Activated CD4-positive, alpha-beta T cell treated with anti-CD3 and anti-CD28 coated beads, Interleukin-2, amount 10 ng/mL, durations not matched to agents 7 days and 5 days (primary cell): Measurements from ENCODE around the gene SALL1. TPM values are rescaled to one million over a fixed set of nuclear protein-coding genes. Genes with fewer than 3 reads are reported as not detected.

Experiments
- CTCF ChIA-PET: fragments of 350-600 bp; sonication (Branson Sonifier 250); formaldehyde crosslinking; loops from one replicate; lab custom pipeline; 2021; ENCODE audit warnings: antibody characterized with exemption; lab: Charles Lee
- POLR2A ChIA-PET: fragments of 350-600 bp; sonication (Branson Sonifier 250); formaldehyde crosslinking; loops from one replicate; lab custom pipeline; 2021; ENCODE audit warnings: antibody characterized with exemption; lab: Charles Lee
- DNase-seq: peaks from one replicate; pipeline ENCODE4 v3.0.0-alpha.2; 2020
- H3K27ac Mint-ChIP-seq: one replicate; pipeline ENCODE4 v1.8.0; 2021; ENCODE audit warnings: mild to moderate bottlenecking, moderate library complexity, mixed read lengths
- H3K27me3 Mint-ChIP-seq: one replicate; pipeline ENCODE4 v1.8.0; 2021; ENCODE audit warnings: mixed read lengths
- H3K36me3 Mint-ChIP-seq: one replicate; pipeline ENCODE4 v1.8.0; 2021; ENCODE audit warnings: low read depth, mixed read lengths
- H3K4me1 Mint-ChIP-seq: one replicate; pipeline ENCODE4 v1.8.0; 2021; ENCODE audit warnings: mixed read lengths
- H3K4me3 Mint-ChIP-seq: one replicate; pipeline ENCODE4 v1.8.0; 2021; ENCODE audit warnings: mild to moderate bottlenecking, moderate library complexity, mixed read lengths
- H3K9me3 Mint-ChIP-seq: one replicate; pipeline ENCODE4 v1.8.0; 2021; ENCODE audit warnings: mixed read lengths
- total RNA-seq, 2 experiments: library from RNA; stranded (reverse); gene quantifications; one replicate each; pipeline ENCODE4 v1.2.3, GENCODE V29; 2021

SALL1 gene
- total RNA-seq, 2 experiments from 2014 or later: not detected

GRCh38 chr16:51146256-51146924, 4.7 kb downstream of the SALL1 start:
- POLR2A ChIA-PET: no interaction called here
- Mint-ChIP-seq H3K4me3 (no peak overlapping the region), H3K27ac (no peak overlapping the region), H3K27me3 (peaks cover 53% of the 10 kb centered on the region), H3K36me3 (no peaks in the 10 kb centered on the region), H3K4me1 (no peaks in the 10 kb centered on the region), H3K9me3 (no peaks in the 10 kb centered on the region)
- CTCF ChIA-PET: no interaction called here
- no peak for DNase-seq

- CTCF ChIA-PET: no interaction called here
- peaks cover 37% of the 10 kb centered on the region for H3K27me3 Mint-ChIP-seq
These were observed 6.9 kb downstream of the SALL1 start for GRCh38 chr16:51144203-51144602.

GRCh38 chr16:51143196-51143977, 7.7 kb downstream of the SALL1 start:
- POLR2A ChIA-PET: no interaction called here
- Mint-ChIP-seq H3K4me1 (no peaks in the 10 kb centered on the region), H3K27ac (no peak overlapping the region), H3K9me3 (no peaks in the 10 kb centered on the region), H3K36me3 (no peaks in the 10 kb centered on the region), H3K4me3 (no peak overlapping the region), H3K27me3 (peaks cover 29% of the 10 kb centered on the region)
- DNase-seq: no peak
- CTCF ChIA-PET: no interaction called here

More at GRCh38 chr16:51144203-51144602, 6.9 kb downstream of the SALL1 start:
- POLR2A ChIA-PET: no interaction called here
- Mint-ChIP-seq H3K4me1 (no peaks in the 10 kb centered on the region), H3K36me3 (no peaks in the 10 kb centered on the region), H3K4me3 (no peak overlapping the region), H3K9me3 (no peaks in the 10 kb centered on the region), H3K27ac (no peak overlapping the region)
- DNase-seq: no peak

GRCh38 chr16:51141541-51141940, 9.5 kb downstream of the SALL1 start:
- Mint-ChIP-seq H3K9me3 (no peaks in the 10 kb centered on the region), H3K4me3 (no peak overlapping the region), H3K36me3 (no peaks in the 10 kb centered on the region), H3K27me3 (peaks cover 14% of the 10 kb centered on the region), H3K27ac (no peak overlapping the region), H3K4me1 (no peaks in the 10 kb centered on the region)
- no peak for DNase-seq
- ChIA-PET POLR2A (no interaction called here), CTCF (interaction anchor here (0.6 kb wide), 1 partner anchor 12 kb away, joined by 3 read pairs; no protein-coding TSS in a partner anchor)

- Mint-ChIP-seq H3K9me3 (no peaks in the 10 kb centered on the region), H3K27me3 (peaks cover 10% of the 10 kb centered on the region), H3K36me3 (no peaks in the 10 kb centered on the region), H3K4me3 (no peak overlapping the region), H3K27ac (no peak overlapping the region), H3K4me1 (no peaks in the 10 kb centered on the region)
- POLR2A ChIA-PET: no interaction called here
- CTCF ChIA-PET: no interaction called here
- DNase-seq: no peak
These were observed 10.0 kb downstream of the SALL1 start for GRCh38 chr16:51141106-51141505.

GRCh38 chr16:51140112-51140511, 11.0 kb downstream of the SALL1 start:
- no peak overlapping the region for H3K4me3 Mint-ChIP-seq
- no peaks in the 10 kb centered on the region for H3K4me1 Mint-ChIP-seq
- no peaks in the 10 kb centered on the region for H3K9me3 Mint-ChIP-seq
- DNase-seq: no peak
- CTCF ChIA-PET: no interaction called here
- H3K27ac Mint-ChIP-seq: no peak overlapping the region
- H3K36me3 Mint-ChIP-seq: peaks cover under 1% of the 10 kb centered on the region
- H3K27me3 Mint-ChIP-seq: peaks cover 13% of the 10 kb centered on the region
- POLR2A ChIA-PET: no interaction called here

- Mint-ChIP-seq H3K9me3 (no peaks in the 10 kb centered on the region), H3K4me1 (no peaks in the 10 kb centered on the region), H3K27me3 (peaks cover 13% of the 10 kb centered on the region), H3K4me3 (no peak overlapping the region), H3K36me3 (peaks cover 2% of the 10 kb centered on the region), H3K27ac (no peak overlapping the region)
- DNase-seq: no peak
- ChIA-PET POLR2A (no interaction called here), CTCF (no interaction called here)
These were observed 11.5 kb downstream of the SALL1 start for GRCh38 chr16:51139568-51139967.

GRCh38 chr16:51138178-51138577, 12.9 kb downstream of the SALL1 start:
- no peaks in the 10 kb centered on the region for H3K4me1 Mint-ChIP-seq
- ChIA-PET CTCF (no interaction called here), POLR2A (no interaction called here)
- peaks cover 2% of the 10 kb centered on the region for H3K36me3 Mint-ChIP-seq
- H3K27ac Mint-ChIP-seq: no peak overlapping the region
- H3K27me3 Mint-ChIP-seq: peaks cover 22% of the 10 kb centered on the region
- H3K9me3 Mint-ChIP-seq: no peaks in the 10 kb centered on the region
- DNase-seq: no peak
- no peak overlapping the region for H3K4me3 Mint-ChIP-seq

- POLR2A ChIA-PET: no interaction called here
- Mint-ChIP-seq H3K9me3 (no peaks in the 10 kb centered on the region), H3K36me3 (peaks cover 2% of the 10 kb centered on the region), H3K4me1 (no peaks in the 10 kb centered on the region), H3K4me3 (no peak overlapping the region), H3K27ac (no peak overlapping the region), H3K27me3 (peaks cover 27% of the 10 kb centered on the region)
- CTCF ChIA-PET: interaction anchor here (1.1 kb wide), 1 partner anchor 12 kb away, joined by 4 read pairs; no protein-coding TSS in a partner anchor
- DNase-seq: no peak
These were observed 14.0 kb downstream of the SALL1 start for GRCh38 chr16:51137097-51137496.

- Mint-ChIP-seq H3K27me3 (peaks cover 31% of the 10 kb centered on the region), H3K4me1 (no peaks in the 10 kb centered on the region), H3K27ac (no peak overlapping the region), H3K4me3 (no peak overlapping the region), H3K36me3 (peaks cover 2% of the 10 kb centered on the region), H3K9me3 (no peaks in the 10 kb centered on the region)
- POLR2A ChIA-PET: no interaction called here
- CTCF ChIA-PET: interaction anchor here (0.7 kb wide), 1 partner anchor 956 kb away, joined by 3 read pairs; no protein-coding TSS in a partner anchor
- DNase-seq: no peak
These were observed 16.2 kb downstream of the SALL1 start for GRCh38 chr16:51134876-51135275.

- Mint-ChIP-seq H3K9me3 (no peaks in the 10 kb centered on the region), H3K27me3 (peaks cover 31% of the 10 kb centered on the region), H3K4me3 (no peak overlapping the region), H3K27ac (no peak overlapping the region), H3K4me1 (no peaks in the 10 kb centered on the region), H3K36me3 (peaks cover 2% of the 10 kb centered on the region)
- POLR2A ChIA-PET: interaction anchor here (0.6 kb wide), 1 partner anchor 1235 kb away, joined by 3 read pairs; no protein-coding TSS in a partner anchor
- DNase-seq: no peak
- CTCF ChIA-PET: no interaction called here
These were observed 16.7 kb downstream of the SALL1 start for GRCh38 chr16:51134269-51134812.

- H3K9me3 Mint-ChIP-seq: no peaks in the 10 kb centered on the region
These were observed 17.4 kb downstream of the SALL1 start for GRCh38 chr16:51133688-51134087.

GRCh38 chr16:51133183-51133582, 17.9 kb downstream of the SALL1 start:
- H3K36me3 Mint-ChIP-seq: peaks cover 2% of the 10 kb centered on the region
- H3K9me3 Mint-ChIP-seq: no peaks in the 10 kb centered on the region
- POLR2A ChIA-PET: no interaction called here
- H3K4me1 Mint-ChIP-seq: no peaks in the 10 kb centered on the region
- H3K27ac Mint-ChIP-seq: no peak overlapping the region
- DNase-seq: no peak
- CTCF ChIA-PET: no interaction called here
- peaks cover 31% of the 10 kb centered on the region for H3K27me3 Mint-ChIP-seq
- no peak overlapping the region for H3K4me3 Mint-ChIP-seq

More at GRCh38 chr16:51133688-51134087, 17.4 kb downstream of the SALL1 start:
- ChIA-PET CTCF (no interaction called here), POLR2A (no interaction called here)
- no peak for DNase-seq
- Mint-ChIP-seq H3K27ac (no peak overlapping the region), H3K27me3 (peaks cover 31% of the 10 kb centered on the region), H3K4me1 (no peaks in the 10 kb centered on the region), H3K36me3 (peaks cover 2% of the 10 kb centered on the region), H3K4me3 (no peak overlapping the region)
